HEK293 (cell line): ENCODE results near the gene PPP1R14B.

Experiments
- CTCF ChIA-PET: fragments of 350-600 bp; formaldehyde crosslinking; extraction: SDS; loops from one replicate; lab custom pipeline; 2021; ENCODE audit warnings: antibody characterized with exemption; lab: Yijun Ruan, JAX
- POLR2A ChIA-PET: fragments of 300-600 bp; formaldehyde crosslinking; extraction: SDS; loops from one replicate; lab custom pipeline; 2020; ENCODE audit warnings: antibody characterized with exemption, inconsistent platforms; lab: Yijun Ruan, JAX
- H3K27ac ChIP-seq: fragments of 200-500 bp; sonication (Bioruptor generic); 2 replicates; pipeline ENCODE4 v1.5.1; 2014; ENCODE audit warnings: low read depth, low read length, control low read depth, inconsistent platforms; ENCODE audit errors: extremely low read depth
- H3K36me3 ChIP-seq, 2 experiments: fragments of 200-500 bp in 1 of 2; sonication (Bioruptor generic) in 1 of 2; 1 replicate in 1 of 2; 2 replicates in 1 of 2; pipeline ENCODE4 v1.5.1; 2014 to 2017; ENCODE audit warnings: inconsistent platforms in 2 of 2, low read length in 2 of 2; ENCODE audit not compliant: control insufficient read depth in 2 of 2, insufficient read depth in 1 of 2
- H3K4me1 ChIP-seq: fragments of 200-500 bp; sonication (Bioruptor generic); 2 replicates; pipeline ENCODE4 v1.5.1; 2014; ENCODE audit warnings: mild to moderate bottlenecking, low read length, inconsistent platforms; ENCODE audit not compliant: control insufficient read depth, insufficient read depth
- H3K4me3 ChIP-seq: 2 replicates; pipeline ENCODE4 v1.5.1; 2011; ENCODE audit warnings: low read depth, mild to moderate bottlenecking, control low read depth, low read length, moderate library complexity
- H3K9me3 ChIP-seq: fragments of 200-500 bp; sonication (Bioruptor generic); 2 replicates; pipeline ENCODE4 v1.5.1; 2014; ENCODE audit warnings: low read depth, low read length, inconsistent platforms; ENCODE audit not compliant: control insufficient read depth, insufficient read depth
- KLF1 ChIP-seq: fragments of 450-650 bp; formaldehyde crosslinking; IDR thresholded peaks from 2 replicates; pipeline ENCODE4 v1.5.1; 2016; ENCODE audit warnings: missing biosample characterization, missing genetic modification characterization
- KLF8 ChIP-seq: fragments of 450-650 bp; formaldehyde crosslinking; IDR thresholded peaks from 2 replicates; pipeline ENCODE4 v1.5.1; 2016; ENCODE audit warnings: missing biosample characterization, missing genetic modification characterization
- OSR2 ChIP-seq: fragments of 450-650 bp; formaldehyde crosslinking; IDR thresholded peaks from 2 replicates; pipeline ENCODE4 v1.5.1; 2016; ENCODE audit warnings: missing biosample characterization, missing genetic modification characterization
- REPIN1 ChIP-seq: fragments of 450-650 bp; formaldehyde crosslinking; IDR thresholded peaks from 2 replicates; pipeline ENCODE4 v1.5.1; 2017; ENCODE audit warnings: missing biosample characterization, missing genetic modification characterization, low read depth
- SP7 ChIP-seq: fragments of 450-650 bp; formaldehyde crosslinking; IDR thresholded peaks from 2 replicates; pipeline ENCODE4 v1.5.1; 2016; ENCODE audit warnings: missing biosample characterization, missing genetic modification characterization
- ZEB2 ChIP-seq: fragments of 450-650 bp; formaldehyde crosslinking; IDR thresholded peaks from 2 replicates; pipeline ENCODE4 v1.5.1; 2016; ENCODE audit warnings: missing biosample characterization, missing genetic modification characterization
- ZNF2 ChIP-seq: fragments of 450-650 bp; formaldehyde crosslinking; IDR thresholded peaks from 2 replicates; pipeline ENCODE4 v1.5.1; 2016; ENCODE audit warnings: missing biosample characterization, missing genetic modification characterization
- ZNF311 ChIP-seq: fragments of 450-650 bp; formaldehyde crosslinking; IDR thresholded peaks from 2 replicates; pipeline ENCODE4 v1.5.1; 2017; ENCODE audit warnings: missing biosample characterization, missing genetic modification characterization, borderline replicate concordance
- ZNF341 ChIP-seq: fragments of 450-650 bp; formaldehyde crosslinking; IDR thresholded peaks from 2 replicates; pipeline ENCODE4; 2016; ENCODE audit warnings: low read depth, missing biosample characterization, missing genetic modification characterization
- ZNF366 ChIP-seq: fragments of 450-650 bp; formaldehyde crosslinking; conservative IDR thresholded peaks from 2 replicates; pipeline ENCODE4 v1.5.1; 2016; ENCODE audit warnings: missing biosample characterization, missing genetic modification characterization
- ZNF521 ChIP-seq: fragments of 450-650 bp; formaldehyde crosslinking; IDR thresholded peaks from 2 replicates; pipeline ENCODE4 v1.5.1; 2017; ENCODE audit warnings: missing biosample characterization, mild to moderate bottlenecking, missing genetic modification characterization
- ZNF654 ChIP-seq: fragments of 450-650 bp; formaldehyde crosslinking; IDR thresholded peaks from 2 replicates; pipeline ENCODE4 v1.5.1; 2016; ENCODE audit warnings: low read depth, missing biosample characterization, missing genetic modification characterization
- ZNF777 ChIP-seq: fragments of 450-650 bp; formaldehyde crosslinking; IDR thresholded peaks from 2 replicates; pipeline ENCODE4 v1.5.1; 2017; ENCODE audit warnings: missing biosample characterization, missing genetic modification characterization, borderline replicate concordance
- TF ChIP-seq, protein P1 (sequence below): fragments of 450-650 bp; formaldehyde crosslinking; IDR thresholded peaks from 2 replicates; pipeline ENCODE4 v1.5.1; 2016; ENCODE audit warnings: missing biosample characterization, missing genetic modification characterization
- TF ChIP-seq, protein P2 (sequence below): fragments of 450-650 bp; formaldehyde crosslinking; IDR thresholded peaks from 2 replicates; pipeline ENCODE4 v1.5.1; 2016; ENCODE audit warnings: missing biosample characterization, missing genetic modification characterization
- TF ChIP-seq, protein P3 (sequence below): fragments of 450-650 bp; formaldehyde crosslinking; IDR thresholded peaks from 2 replicates; pipeline ENCODE4 v1.5.1; 2016; ENCODE audit warnings: missing biosample characterization, missing genetic modification characterization
- TF ChIP-seq, protein P4 (sequence below): fragments of 450-650 bp; formaldehyde crosslinking; IDR thresholded peaks from 2 replicates; pipeline ENCODE4 v1.5.1; 2016; ENCODE audit warnings: missing biosample characterization, missing genetic modification characterization, low read depth
- TF ChIP-seq, protein P5 (sequence below): IDR thresholded peaks from 2 replicates; pipeline ENCODE4 v1.6.1; 2011; ENCODE audit warnings: mild to moderate bottlenecking, low read depth, low read length, borderline replicate concordance
- TF ChIP-seq, protein P6 (sequence below): fragments of 450-650 bp; formaldehyde crosslinking; IDR thresholded peaks from 2 replicates; pipeline ENCODE4 v1.5.1; 2016; ENCODE audit warnings: missing biosample characterization, missing genetic modification characterization
- TF ChIP-seq, protein P7 (sequence below): fragments of 450-650 bp; formaldehyde crosslinking; IDR thresholded peaks from 2 replicates; pipeline ENCODE4 v1.5.1; 2016; ENCODE audit warnings: missing biosample characterization, missing genetic modification characterization

The PPP1R14B gene

DNA sequence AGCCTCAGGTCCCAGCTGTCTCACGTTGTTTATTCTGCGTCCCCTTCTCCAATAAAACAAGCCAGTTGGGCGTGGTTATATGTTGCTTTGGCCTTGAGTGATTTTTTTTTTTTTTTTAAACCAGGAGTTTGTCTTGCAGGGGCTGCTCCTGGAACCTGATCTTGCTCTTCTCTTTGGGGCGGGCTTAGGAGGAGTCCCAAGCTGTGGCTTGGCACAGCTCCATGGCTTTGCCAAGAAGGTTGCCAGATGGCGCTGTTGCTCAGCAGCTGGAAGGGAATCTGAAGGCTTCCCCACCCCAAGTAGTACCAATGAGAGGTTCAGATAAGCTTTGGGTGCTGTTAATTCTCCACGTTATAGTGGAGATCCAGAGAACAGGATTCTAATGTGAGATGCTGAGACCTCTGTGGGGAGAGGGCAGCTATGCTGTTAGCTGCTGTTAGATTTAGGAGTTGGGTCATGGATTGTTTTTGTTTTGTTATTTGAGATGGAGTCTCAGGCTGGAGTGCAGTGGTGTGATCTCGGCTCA lies 42.2 kb downstream of the PPP1R14B start:
- Histone ChIP-seq H3K36me3 (peaks cover 4 to 75% of the 10 kb centered on the region in 2 experiments; a peak in 2 of 3 replicates), H3K9me3 (no peaks in the 10 kb centered on the region), H3K4me3 (no peak overlapping the region), H3K27ac (peak overlapping the region; percentile 55), H3K4me1 (0 out of 2 replicates have a peak, but pooled peaks cover 8% of the 10 kb centered on the region)
- ChIA-PET POLR2A (interaction anchor here (0.6 to 4.7 kb wide), 22 partner anchors 8 to 916 kb away, joined by 3 to 32 read pairs (median 5); partner anchors contain the start of genes BAD, ESRRA, FKBP2 and NUDT22), CTCF (interaction anchor here (0.6 to 4.7 kb wide), 32 partner anchors 8 to 448 kb away, joined by 3 to 78 read pairs (median 5); partner anchors contain the start of genes BAD, CATSPERZ, FKBP2 and NUDT22)
- TF ChIP-seq, protein P1, sequence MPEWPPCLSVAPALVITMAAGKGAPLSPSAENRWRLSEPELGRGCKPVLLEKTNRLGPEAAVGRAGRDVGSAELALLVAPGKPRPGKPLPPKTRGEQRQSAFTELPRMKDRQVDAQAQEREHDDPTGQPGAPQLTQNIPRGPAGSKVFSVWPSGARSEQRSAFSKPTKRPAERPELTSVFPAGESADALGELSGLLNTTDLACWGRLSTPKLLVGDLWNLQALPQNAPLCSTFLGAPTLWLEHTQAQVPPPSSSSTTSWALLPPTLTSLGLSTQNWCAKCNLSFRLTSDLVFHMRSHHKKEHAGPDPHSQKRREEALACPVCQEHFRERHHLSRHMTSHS (tag by site-specific recombination) = no peak
- TF ChIP-seq, protein P2, sequence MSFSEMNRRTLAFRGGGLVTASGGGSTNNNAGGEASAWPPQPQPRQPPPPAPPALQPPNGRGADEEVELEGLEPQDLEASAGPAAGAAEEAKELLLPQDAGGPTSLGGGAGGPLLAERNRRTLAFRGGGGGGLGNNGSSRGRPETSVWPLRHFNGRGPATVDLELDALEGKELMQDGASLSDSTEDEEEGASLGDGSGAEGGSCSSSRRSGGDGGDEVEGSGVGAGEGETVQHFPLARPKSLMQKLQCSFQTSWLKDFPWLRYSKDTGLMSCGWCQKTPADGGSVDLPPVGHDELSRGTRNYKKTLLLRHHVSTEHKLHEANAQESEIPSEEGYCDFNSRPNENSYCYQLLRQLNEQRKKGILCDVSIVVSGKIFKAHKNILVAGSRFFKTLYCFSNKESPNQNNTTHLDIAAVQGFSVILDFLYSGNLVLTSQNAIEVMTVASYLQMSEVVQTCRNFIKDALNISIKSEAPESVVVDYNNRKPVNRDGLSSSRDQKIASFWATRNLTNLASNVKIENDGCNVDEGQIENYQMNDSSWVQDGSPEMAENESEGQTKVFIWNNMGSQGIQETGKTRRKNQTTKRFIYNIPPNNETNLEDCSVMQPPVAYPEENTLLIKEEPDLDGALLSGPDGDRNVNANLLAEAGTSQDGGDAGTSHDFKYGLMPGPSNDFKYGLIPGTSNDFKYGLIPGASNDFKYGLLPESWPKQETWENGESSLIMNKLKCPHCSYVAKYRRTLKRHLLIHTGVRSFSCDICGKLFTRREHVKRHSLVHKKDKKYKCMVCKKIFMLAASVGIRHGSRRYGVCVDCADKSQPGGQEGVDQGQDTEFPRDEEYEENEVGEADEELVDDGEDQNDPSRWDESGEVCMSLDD = peak; percentile 44; the same call in 1 of the 2 replicates
- TF ChIP-seq KLF8 (tag by site-specific recombination) (peak; percentile 67; the same call in 1 of the 2 replicates), ZEB2 (tag by site-specific recombination) (peak; percentile 37; the same call in 1 of the 2 replicates), ZNF654 (tag by site-specific recombination) (peak; percentile 52), ZNF777 (tag by site-specific recombination) (no peak), ZNF2 (tag by site-specific recombination) (peak; percentile 96), ZNF366 (tag by site-specific recombination) (peak; percentile 23; the same call in 1 of the 2 replicates), OSR2 (peak; percentile 74; the same call in 1 of the 2 replicates), REPIN1 (tag by site-specific recombination) (no peak), ZNF311 (tag by site-specific recombination) (no peak), KLF1 (tag by site-specific recombination) (peak; percentile 80), SP7 (peak; percentile 56), ZNF341 (tag by site-specific recombination) (peak; percentile 98), ZNF521 (tag by site-specific recombination) (no peak)
- TF ChIP-seq, protein P3, sequence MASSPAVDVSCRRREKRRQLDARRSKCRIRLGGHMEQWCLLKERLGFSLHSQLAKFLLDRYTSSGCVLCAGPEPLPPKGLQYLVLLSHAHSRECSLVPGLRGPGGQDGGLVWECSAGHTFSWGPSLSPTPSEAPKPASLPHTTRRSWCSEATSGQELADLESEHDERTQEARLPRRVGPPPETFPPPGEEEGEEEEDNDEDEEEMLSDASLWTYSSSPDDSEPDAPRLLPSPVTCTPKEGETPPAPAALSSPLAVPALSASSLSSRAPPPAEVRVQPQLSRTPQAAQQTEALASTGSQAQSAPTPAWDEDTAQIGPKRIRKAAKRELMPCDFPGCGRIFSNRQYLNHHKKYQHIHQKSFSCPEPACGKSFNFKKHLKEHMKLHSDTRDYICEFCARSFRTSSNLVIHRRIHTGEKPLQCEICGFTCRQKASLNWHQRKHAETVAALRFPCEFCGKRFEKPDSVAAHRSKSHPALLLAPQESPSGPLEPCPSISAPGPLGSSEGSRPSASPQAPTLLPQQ (tag by site-specific recombination) = peak; percentile 56; the same call in 1 of the 2 replicates
- TF ChIP-seq, protein P4, sequence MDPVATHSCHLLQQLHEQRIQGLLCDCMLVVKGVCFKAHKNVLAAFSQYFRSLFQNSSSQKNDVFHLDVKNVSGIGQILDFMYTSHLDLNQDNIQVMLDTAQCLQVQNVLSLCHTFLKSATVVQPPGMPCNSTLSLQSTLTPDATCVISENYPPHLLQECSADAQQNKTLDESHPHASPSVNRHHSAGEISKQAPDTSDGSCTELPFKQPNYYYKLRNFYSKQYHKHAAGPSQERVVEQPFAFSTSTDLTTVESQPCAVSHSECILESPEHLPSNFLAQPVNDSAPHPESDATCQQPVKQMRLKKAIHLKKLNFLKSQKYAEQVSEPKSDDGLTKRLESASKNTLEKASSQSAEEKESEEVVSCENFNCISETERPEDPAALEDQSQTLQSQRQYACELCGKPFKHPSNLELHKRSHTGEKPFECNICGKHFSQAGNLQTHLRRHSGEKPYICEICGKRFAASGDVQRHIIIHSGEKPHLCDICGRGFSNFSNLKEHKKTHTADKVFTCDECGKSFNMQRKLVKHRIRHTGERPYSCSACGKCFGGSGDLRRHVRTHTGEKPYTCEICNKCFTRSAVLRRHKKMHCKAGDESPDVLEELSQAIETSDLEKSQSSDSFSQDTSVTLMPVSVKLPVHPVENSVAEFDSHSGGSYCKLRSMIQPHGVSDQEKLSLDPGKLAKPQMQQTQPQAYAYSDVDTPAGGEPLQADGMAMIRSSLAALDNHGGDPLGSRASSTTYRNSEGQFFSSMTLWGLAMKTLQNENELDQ (tag by site-specific recombination) = no peak
- TF ChIP-seq, protein P5, sequence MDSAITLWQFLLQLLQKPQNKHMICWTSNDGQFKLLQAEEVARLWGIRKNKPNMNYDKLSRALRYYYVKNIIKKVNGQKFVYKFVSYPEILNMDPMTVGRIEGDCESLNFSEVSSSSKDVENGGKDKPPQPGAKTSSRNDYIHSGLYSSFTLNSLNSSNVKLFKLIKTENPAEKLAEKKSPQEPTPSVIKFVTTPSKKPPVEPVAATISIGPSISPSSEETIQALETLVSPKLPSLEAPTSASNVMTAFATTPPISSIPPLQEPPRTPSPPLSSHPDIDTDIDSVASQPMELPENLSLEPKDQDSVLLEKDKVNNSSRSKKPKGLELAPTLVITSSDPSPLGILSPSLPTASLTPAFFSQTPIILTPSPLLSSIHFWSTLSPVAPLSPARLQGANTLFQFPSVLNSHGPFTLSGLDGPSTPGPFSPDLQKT = no peak
- TF ChIP-seq, protein P6, sequence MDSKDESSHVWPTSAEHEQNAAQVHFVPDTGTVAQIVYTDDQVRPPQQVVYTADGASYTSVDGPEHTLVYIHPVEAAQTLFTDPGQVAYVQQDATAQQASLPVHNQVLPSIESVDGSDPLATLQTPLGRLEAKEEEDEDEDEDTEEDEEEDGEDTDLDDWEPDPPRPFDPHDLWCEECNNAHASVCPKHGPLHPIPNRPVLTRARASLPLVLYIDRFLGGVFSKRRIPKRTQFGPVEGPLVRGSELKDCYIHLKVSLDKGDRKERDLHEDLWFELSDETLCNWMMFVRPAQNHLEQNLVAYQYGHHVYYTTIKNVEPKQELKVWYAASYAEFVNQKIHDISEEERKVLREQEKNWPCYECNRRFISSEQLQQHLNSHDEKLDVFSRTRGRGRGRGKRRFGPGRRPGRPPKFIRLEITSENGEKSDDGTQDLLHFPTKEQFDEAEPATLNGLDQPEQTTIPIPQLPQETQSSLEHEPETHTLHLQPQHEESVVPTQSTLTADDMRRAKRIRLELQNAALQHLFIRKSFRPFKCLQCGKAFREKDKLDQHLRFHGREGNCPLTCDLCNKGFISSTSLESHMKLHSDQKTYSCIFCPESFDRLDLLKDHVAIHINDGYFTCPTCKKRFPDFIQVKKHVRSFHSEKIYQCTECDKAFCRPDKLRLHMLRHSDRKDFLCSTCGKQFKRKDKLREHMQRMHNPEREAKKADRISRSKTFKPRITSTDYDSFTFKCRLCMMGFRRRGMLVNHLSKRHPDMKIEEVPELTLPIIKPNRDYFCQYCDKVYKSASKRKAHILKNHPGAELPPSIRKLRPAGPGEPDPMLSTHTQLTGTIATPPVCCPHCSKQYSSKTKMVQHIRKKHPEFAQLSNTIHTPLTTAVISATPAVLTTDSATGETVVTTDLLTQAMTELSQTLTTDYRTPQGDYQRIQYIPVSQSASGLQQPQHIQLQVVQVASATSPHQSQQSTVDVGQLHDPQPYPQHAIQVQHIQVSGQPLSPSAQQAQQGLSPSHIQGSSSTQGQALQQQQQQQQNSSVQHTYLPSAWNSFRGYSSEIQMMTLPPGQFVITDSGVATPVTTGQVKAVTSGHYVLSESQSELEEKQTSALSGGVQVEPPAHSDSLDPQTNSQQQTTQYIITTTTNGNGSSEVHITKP (tag by site-specific recombination) = peak; percentile 63; the same call in 1 of the 2 replicates
- TF ChIP-seq, protein P7, sequence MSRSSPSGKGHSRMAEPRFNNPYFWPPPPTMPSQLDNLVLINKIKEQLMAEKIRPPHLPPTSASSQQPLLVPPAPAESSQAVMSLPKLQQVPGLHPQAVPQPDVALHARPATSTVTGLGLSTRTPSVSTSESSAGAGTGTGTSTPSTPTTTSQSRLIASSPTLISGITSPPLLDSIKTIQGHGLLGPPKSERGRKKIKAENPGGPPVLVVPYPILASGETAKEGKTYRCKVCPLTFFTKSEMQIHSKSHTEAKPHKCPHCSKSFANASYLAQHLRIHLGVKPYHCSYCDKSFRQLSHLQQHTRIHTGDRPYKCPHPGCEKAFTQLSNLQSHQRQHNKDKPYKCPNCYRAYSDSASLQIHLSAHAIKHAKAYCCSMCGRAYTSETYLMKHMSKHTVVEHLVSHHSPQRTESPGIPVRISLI (tag by site-specific recombination) = peak; percentile 84
